ENCODE data around the gene SPOP. TPM values are rescaled to one million over a fixed set of nuclear protein-coding genes. Genes with fewer than 3 reads are reported as not detected.
A peak's percentile ranks its signal among the peaks of the same experiment; 100 is the strongest.

Gene SPOP
- total and polyA plus RNA-seq, 2 donors (not counting 1 experiment from before 2014, with no cell fraction given) = 46.7 to 112 TPM

DNA sequence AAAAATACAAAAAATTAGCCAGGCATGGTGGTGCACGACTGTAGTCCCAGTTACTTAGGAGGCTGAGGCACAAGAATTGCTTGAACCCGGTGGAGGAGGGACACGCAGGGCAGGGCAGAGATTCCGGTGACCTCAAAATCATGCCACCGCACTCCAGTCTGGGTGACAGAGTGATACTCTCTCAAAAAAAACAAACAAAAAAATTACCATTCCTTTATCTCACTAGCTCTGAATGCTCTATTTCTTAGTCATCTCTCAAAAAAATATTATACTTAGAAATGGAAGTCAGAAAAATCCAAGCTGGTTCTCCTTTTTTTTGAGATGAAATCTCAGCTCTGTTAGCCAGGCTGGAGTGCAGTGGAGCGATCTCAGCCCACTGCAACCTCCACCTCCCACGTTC is 40.8 kb downstream of the SPOP start:
- H3K27ac ChIP-seq (ENCODE audit: insufficient read depth, low read length) = no peak overlapping the region
- peaks cover 4% of the 10 kb centered on the region for H3K4me1 ChIP-seq (ENCODE audit: control insufficient read depth, extremely low read depth, insufficient read depth, low read length)
- H3K9me3 ChIP-seq (ENCODE audit: control insufficient read depth, insufficient read depth, low read depth, low read length) = no peaks in the 10 kb centered on the region
- no peaks in the 10 kb centered on the region for H3K27me3 ChIP-seq (ENCODE audit: control insufficient read depth, insufficient read depth, low read length)
- peaks cover 6% of the 10 kb centered on the region for H3K79me2 ChIP-seq (ENCODE audit: control insufficient read depth, insufficient read depth, low read length)
- H3K9ac ChIP-seq (ENCODE audit: insufficient read depth, low read length) = no peak overlapping the region
- peak in 1 of 2 donors; percentile 68 for DNase-seq (ENCODE audit: low read depth in 2 of 2)
- TF ChIP-seq CTCF (conservative IDR thresholded peaks at IDR 0.05 in 1 of 2, IDR thresholded peaks at IDR 0.05 in 1 of 2; ENCODE audit: low read depth in 1 of 2, low read length in 2 of 2) (no peak), EZH2 (IDR thresholded peaks at IDR 0.05; ENCODE audit: low read length, missing control alignments) (no peak)
- no peak overlapping the region for H3K4me2 ChIP-seq (ENCODE audit: extremely low read depth, insufficient read depth, low read length)
- no peaks in the 10 kb centered on the region for H3K36me3 ChIP-seq (ENCODE audit: control insufficient read depth, insufficient read depth, low read length)
- no peak overlapping the region for H3K4me3 ChIP-seq (replicated peaks in 1 of 4; ENCODE audit: control extremely low read depth in 1 of 4, insufficient read depth in 1 of 4, low read depth in 3 of 4, low read length in 4 of 4)
- H4K20me1 ChIP-seq (ENCODE audit: control insufficient read depth, extremely low read depth, insufficient read depth, low read length) = no peaks in the 10 kb centered on the region
- no peak overlapping the region for H2AFZ ChIP-seq (ENCODE audit: low read length)

GRCh38 chr17:49635121-49635520 is 42.8 kb downstream of the SPOP start:
- H2AFZ ChIP-seq (ENCODE audit: low read length) = no peak overlapping the region
- H3K4me1 ChIP-seq (ENCODE audit: control insufficient read depth, extremely low read depth, insufficient read depth, low read length) = peaks cover 4% of the 10 kb centered on the region
- H3K36me3 ChIP-seq (ENCODE audit: control insufficient read depth, insufficient read depth, low read length) = no peaks in the 10 kb centered on the region
- peak in 1 of 2 donors; percentile 55 for DNase-seq (ENCODE audit: low read depth in 2 of 2)
- H3K27me3 ChIP-seq (ENCODE audit: control insufficient read depth, insufficient read depth, low read length) = no peaks in the 10 kb centered on the region
- H3K27ac ChIP-seq (ENCODE audit: insufficient read depth, low read length) = no peak overlapping the region
- H3K9me3 ChIP-seq (ENCODE audit: control insufficient read depth, insufficient read depth, low read depth, low read length) = no peaks in the 10 kb centered on the region
- H3K79me2 ChIP-seq (ENCODE audit: control insufficient read depth, insufficient read depth, low read length) = peaks cover 6% of the 10 kb centered on the region
- no peaks in the 10 kb centered on the region for H4K20me1 ChIP-seq (ENCODE audit: control insufficient read depth, extremely low read depth, insufficient read depth, low read length)
- H3K4me3 ChIP-seq (replicated peaks in 1 of 4; ENCODE audit: control extremely low read depth in 1 of 4, insufficient read depth in 1 of 4, low read depth in 3 of 4, low read length in 4 of 4) = no peak overlapping the region
- TF ChIP-seq EZH2 (IDR thresholded peaks at IDR 0.05; ENCODE audit: low read length, missing control alignments) (no peak), CTCF (conservative IDR thresholded peaks at IDR 0.05 in 1 of 2, IDR thresholded peaks at IDR 0.05 in 1 of 2; ENCODE audit: low read depth in 1 of 2, low read length in 2 of 2) (no peak)
- H3K4me2 ChIP-seq (ENCODE audit: extremely low read depth, insufficient read depth, low read length) = no peak overlapping the region
- H3K9ac ChIP-seq (ENCODE audit: insufficient read depth, low read length) = no peak overlapping the region

- no peaks in the 10 kb centered on the region for H3K36me3 ChIP-seq (ENCODE audit: control insufficient read depth, insufficient read depth, low read length)
- H3K9me3 ChIP-seq (ENCODE audit: control insufficient read depth, insufficient read depth, low read depth, low read length) = no peaks in the 10 kb centered on the region
- H3K4me1 ChIP-seq (ENCODE audit: control insufficient read depth, extremely low read depth, insufficient read depth, low read length) = peaks cover 4% of the 10 kb centered on the region
- peak in 1 of 2 donors; percentile 33 for DNase-seq (ENCODE audit: low read depth in 2 of 2)
- H2AFZ ChIP-seq (ENCODE audit: low read length) = no peak overlapping the region
- H4K20me1 ChIP-seq (ENCODE audit: control insufficient read depth, extremely low read depth, insufficient read depth, low read length) = peaks cover 2% of the 10 kb centered on the region
- no peak overlapping the region for H3K4me2 ChIP-seq (ENCODE audit: extremely low read depth, insufficient read depth, low read length)
- H3K4me3 ChIP-seq (replicated peaks in 1 of 4; ENCODE audit: control extremely low read depth in 1 of 4, insufficient read depth in 1 of 4, low read depth in 3 of 4, low read length in 4 of 4) = no peak overlapping the region
- H3K27ac ChIP-seq (ENCODE audit: insufficient read depth, low read length) = no peak overlapping the region
- TF ChIP-seq CTCF (conservative IDR thresholded peaks at IDR 0.05 in 1 of 2, IDR thresholded peaks at IDR 0.05 in 1 of 2; ENCODE audit: low read depth in 1 of 2, low read length in 2 of 2) = no peak
- no peak for TF ChIP-seq EZH2 (IDR thresholded peaks at IDR 0.05; ENCODE audit: low read length, missing control alignments)
- H3K79me2 ChIP-seq (ENCODE audit: control insufficient read depth, insufficient read depth, low read length) = peaks cover 6% of the 10 kb centered on the region
- H3K27me3 ChIP-seq (ENCODE audit: control insufficient read depth, insufficient read depth, low read length) = no peaks in the 10 kb centered on the region
- H3K9ac ChIP-seq (ENCODE audit: insufficient read depth, low read length) = no peak overlapping the region
These were observed 43.4 kb downstream of the SPOP start for GRCh38 chr17:49634485-49634860.
